ENCODE results near the gene RPGR.

DNA sequence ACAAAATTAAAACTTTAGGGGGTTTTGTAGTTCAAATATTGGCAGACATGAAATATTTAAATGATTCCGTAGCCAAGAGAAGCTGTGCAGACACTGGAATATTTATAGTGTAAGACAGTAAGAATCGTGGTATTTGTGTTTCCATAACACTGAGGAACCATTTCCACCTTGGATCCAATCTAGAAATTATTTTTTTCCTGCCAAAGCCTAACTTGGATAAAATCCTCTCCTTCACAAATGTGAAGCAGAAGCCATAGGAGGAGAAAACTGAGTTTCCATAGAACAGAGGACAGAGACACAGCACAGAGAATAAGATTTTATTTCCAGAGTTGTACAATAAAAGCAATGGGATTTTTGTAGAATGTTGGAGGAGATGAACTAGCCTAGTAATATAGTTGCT, 86.8 kb downstream of the RPGR start:
- TF ChIP-seq, protein P1, sequence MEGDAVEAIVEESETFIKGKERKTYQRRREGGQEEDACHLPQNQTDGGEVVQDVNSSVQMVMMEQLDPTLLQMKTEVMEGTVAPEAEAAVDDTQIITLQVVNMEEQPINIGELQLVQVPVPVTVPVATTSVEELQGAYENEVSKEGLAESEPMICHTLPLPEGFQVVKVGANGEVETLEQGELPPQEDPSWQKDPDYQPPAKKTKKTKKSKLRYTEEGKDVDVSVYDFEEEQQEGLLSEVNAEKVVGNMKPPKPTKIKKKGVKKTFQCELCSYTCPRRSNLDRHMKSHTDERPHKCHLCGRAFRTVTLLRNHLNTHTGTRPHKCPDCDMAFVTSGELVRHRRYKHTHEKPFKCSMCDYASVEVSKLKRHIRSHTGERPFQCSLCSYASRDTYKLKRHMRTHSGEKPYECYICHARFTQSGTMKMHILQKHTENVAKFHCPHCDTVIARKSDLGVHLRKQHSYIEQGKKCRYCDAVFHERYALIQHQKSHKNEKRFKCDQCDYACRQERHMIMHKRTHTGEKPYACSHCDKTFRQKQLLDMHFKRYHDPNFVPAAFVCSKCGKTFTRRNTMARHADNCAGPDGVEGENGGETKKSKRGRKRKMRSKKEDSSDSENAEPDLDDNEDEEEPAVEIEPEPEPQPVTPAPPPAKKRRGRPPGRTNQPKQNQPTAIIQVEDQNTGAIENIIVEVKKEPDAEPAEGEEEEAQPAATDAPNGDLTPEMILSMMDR (IDR thresholded peaks at IDR 0.05), result no peak
- TF ChIP-seq POLR2A (IDR thresholded peaks at IDR 0.05), result no peak

All from adrenal gland (tissue), 5 donors.